ENCODE data around the gene KCNAB1.

Gene KCNAB1

GRCh38 chr3:156377266-156377665 lies 256.9 kb downstream of the KCNAB1 start:
- DNase-seq = no peak

GRCh38 chr3:156377718-156378117 lies 257.3 kb downstream of the KCNAB1 start:
- no peak for DNase-seq

DNA sequence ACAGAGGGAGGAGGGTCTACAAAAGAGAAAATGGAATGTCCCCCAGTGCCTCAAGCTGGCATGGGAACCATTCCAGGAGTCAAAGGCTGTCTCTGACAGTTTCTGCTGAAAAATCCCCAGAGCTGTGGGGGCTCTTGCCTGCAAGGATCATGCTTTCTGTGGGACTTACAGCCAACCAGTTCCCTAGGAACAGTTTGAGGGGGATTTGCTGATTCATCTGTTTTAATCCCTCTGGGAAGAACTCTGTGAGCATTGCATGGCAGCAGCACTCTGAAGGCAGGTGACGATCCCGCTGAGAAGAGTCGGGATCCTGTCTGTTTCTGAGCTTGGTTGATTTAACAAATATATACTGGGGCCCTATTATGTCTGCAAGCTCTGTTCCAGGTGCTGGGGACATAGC lies 258.5 kb downstream of the KCNAB1 start:
- DNase-seq = no peak

DNA sequence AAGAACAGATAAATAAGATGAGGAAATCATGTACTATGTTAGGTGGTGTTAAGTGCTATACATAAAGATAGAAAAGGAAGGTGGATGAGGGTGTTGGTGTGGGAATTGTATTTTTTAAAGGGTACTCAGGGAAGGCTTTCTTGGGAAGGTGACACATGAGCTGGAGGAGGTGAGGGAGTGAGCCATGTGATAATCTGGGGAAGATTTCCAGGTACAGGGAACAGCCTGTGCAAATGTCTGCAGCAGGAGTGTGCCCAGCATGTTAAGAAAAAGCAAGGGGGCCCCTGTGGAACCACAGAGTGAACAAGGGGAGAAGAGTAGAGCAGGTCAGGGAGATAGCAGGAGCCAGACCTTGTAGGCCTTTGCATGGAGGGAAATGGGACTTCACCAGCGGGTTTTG lies 258.9 kb downstream of the KCNAB1 start:
- no peak for DNase-seq

DNA sequence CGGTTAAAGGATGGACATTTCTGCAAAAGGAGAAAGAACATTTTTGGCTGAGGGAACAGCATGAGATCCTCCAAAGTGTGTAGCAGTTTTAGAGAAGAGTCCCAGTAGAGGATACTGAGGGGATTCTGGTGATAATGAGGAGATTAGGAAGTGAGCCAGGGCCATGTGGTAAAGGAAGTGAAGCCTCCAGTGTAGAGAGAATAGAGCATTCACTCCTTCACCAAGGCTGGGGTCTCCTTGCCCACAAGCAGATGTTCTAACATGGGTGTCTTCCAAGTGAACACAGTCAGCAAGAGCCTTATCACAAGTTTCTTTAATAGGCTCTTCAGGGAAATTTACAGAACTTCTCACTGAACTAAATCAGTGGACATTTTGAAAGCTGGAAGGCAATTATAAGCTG lies 260.9 kb downstream of the KCNAB1 start:
- no peak for DNase-seq

DNA sequence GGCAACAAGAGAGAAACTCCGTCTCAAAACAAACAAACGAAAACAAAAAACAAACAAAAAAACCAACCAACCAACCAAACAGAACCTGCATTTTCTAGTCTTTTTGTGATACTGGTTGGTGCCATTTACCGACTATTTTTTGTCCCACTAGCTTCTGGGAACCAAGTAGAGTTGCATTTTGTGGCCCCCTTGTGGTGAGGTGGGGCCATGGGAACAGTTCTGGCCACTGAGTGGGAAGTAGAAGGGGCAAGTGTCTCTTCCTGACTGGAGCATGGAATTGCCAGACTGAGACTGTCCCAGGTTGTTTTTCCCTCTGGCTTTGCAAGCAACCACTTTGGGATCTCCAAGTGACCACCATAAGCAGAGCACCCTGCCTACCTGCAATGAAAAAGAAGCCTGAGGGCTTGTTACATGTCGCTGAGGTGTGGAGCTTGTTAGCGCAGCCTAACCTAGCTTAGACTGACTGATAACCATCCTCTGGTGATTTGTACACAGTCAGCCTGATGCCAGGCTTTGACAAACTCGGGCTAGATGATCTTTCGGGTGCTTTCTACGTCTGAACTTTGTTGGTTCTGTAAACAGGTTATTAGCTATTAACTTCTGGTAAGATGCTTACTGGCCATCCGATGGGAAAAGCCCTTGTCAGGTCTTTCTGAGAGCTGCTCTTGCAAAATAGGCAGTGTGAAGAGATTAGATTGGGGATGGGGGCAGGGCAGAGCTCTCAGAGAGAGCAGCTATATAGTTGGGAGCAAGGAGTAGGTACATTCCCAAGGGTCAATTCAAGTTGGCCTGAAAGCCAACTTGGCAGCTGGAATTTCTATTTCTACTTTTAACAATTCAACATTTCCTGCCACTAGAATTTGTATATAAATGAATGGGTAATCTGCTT lies 262.3 kb downstream of the KCNAB1 start:
- DNase-seq = no peak

GRCh38 chr3:156383441-156384025 lies 263.2 kb downstream of the KCNAB1 start:
- DNase-seq = no peak

DNA sequence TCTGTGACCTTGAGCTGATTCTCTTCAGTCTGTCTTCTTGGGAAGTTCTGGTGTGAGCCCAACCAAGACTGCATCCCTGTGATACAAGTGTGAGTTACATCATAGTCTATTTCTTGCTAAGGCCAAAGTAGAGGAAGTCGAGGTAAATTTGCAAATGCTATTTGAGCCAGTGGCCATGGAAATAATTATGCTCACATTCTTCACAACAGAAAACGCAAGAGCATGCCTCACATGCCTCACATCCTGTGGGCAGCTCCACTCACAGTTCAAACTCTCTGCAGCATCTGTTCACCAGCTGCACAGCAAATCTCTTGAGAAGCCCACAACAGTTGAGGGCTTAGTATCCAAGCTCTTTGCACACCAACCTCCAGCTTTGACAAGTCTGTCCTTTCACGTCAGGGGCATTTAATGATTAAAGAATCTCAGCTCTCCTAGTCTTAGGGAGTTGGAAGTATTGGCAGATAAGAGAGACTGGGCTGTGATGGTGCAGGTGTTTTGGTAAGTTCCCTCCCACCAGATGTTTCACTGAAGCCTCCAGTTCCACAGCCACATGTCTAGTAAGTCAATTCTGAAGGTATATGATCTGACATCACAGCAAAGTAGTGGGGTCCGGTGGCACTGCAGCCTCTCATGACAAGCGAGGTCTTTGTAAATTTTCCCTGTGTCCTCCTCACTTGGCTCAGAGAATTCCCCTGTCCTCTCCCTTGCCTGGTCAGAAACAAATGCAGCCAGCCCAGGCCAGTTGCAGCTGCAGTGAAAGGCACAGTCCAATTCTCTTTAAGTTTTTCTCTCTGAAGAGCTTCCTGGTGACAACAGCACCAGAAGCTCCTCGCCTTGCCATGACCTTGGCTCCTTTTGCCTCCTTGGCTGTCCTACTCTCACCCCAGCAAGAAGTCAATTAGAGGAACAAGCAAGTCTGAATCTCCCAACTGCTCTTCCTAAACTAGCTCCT lies 268.4 kb downstream of the KCNAB1 start:
- DNase-seq = no peak

GRCh38 chr3:156389449-156389950 lies 269.1 kb downstream of the KCNAB1 start:
- DNase-seq = peak in 1 of 2 donors; percentile 15

DNA sequence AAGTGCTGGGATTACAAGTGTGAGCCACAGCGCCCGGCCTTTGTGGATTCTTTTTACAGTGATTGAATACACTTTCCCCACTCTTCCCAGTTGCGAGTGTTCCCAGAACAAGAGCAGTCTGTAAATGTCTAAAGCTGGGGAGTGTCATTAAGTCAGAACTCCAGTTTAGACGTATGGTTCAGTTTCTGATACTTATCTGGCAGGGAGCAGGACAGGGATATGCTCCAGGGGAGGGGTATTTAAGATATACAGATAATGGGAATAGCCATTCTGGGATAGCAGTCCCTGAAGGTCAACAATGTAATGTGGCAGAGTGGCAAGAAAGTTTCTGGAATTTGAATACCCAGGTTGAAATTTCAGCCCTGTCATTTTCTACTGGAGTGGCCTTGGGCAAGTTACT lies 270.5 kb downstream of the KCNAB1 start:
- no peak for DNase-seq

DNA sequence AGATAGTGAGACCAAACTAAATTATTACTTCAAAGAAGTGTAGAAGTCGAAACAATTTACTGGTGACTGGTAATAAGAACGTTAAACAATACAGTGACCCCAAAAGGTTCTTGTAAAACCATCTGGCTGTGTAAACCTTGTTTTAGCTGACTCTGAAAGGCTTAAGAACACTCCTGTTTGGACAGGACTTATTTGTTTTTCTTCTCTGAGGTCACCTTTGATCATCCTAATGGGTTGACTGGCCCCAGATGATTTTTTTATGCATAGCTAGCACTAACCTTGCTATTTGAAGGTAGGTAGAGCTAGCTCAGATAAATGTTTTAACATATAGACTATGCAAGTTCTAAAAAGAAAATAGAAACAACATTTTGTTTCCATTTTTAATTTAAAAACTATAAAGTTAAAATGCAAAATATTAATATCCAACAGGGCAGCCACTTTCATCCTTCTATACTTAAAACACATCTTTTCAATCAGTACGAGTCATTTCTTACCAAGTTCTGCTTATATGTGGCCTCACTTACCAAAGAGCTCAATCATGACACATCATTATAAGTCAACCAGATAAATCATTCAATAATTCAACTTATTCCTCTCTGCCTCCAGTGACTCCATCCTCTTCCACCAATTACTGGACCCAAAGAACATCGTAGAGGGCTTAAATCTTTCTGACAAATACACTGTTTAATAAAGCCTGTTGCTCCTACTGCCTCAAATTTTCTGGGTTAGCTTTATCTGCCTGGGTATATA lies 275.8 kb downstream of the KCNAB1 start:
- no peak for DNase-seq

DNA sequence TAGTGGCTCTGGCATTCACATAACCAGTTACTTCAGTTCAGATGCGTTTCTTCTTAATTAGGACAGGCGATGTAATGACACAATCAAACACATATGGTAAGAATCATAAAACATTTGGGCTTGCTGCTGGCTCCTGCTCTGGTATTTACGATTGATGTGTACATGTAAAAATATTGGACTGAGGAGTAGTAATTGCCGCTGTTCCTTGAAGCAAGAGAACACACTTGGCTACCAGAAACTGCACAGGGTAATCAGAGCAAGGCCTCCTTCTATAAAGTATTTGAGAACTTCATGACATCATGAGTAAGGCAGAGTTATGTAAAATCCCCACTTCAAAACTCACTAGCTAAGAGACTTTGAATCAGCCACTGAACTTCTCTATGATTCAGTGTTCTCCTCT lies 276.5 kb downstream of the KCNAB1 start:
- DNase-seq = no peak

DNA sequence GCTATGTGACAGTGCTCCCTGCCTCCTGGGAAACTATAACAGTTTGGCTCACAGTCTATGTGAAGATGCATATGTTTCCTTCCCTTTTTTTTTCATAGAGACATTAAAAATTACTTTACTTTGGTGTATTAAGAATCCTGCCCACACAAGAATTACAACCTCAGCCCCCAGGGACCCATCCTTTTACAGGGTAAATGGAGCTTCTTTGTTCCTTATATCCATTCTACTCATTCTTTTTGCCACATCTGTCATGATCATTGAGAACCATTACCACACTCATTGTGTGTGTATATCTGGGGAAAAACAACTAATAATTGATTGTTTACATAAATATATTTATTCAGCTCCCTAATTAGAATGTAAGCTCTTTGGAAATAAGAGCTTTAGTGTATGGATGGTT lies 277.2 kb downstream of the KCNAB1 start:
- no peak for DNase-seq

DNA sequence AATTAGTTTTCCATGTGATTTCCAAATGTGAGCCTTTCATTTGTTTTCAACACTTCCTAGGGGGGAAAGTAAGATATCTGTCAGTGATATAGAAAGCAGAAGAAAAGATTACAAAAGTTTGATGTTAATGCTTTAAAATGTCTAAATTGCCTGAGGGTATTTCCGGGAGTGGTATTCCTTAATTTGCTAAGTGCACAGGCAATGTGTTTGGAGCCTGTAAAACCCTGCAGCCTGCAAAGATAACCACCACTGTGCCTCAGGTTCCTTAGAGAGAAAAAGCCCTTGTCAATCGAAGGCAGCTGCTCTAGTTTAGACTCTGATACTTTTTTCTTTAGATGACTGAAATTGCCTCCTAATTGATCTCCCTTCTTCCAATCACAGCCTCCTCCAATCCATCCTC lies 279.7 kb downstream of the KCNAB1 start:
- DNase-seq = no peak

DNA sequence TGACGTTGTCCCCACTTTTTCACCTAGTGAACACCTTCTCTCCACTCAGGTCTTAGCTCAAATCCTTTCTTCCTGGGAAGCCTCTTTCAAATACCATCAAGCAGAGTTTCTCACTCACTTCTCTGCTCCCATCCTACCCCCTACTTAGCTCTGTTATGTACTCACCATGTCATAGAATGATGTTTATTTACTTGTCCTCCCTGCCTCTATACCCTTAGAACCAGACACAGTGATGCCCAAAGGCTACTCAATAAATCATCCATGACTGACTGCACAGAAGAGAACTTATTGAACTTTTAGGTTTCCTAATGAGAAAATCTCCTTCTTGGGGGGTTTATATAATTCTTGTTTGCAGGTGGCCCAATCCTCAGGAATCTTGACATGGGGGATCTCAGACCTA lies 280.4 kb downstream of the KCNAB1 start:
- no peak for DNase-seq

GRCh38 chr3:156404217-156404616 lies 283.8 kb downstream of the KCNAB1 start:
- peak; percentile 9 to 65 for DNase-seq

GRCh38 chr3:156406393-156406792 lies 286.0 kb downstream of the KCNAB1 start:
- no peak for DNase-seq

GRCh38 chr3:156407617-156408225 lies 287.3 kb downstream of the KCNAB1 start:
- DNase-seq = no peak

DNA sequence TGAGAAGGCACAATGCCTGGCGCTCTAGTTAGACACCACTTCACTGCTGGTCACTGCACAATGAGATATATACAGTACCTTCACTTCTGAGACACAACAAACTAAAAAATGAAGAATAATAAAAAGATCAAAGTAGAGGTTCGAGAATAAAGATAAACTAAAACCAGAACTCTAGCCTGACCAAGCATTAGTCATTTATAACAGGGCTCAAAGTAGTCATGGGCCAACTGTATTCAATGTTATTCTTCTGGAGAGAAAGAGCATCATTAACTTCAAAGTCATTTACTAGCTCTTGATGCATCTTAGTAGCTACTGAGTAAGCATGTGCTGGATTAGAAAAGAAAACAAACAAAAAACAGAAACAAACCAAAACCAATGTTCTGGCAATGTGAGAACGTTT lies 289.3 kb downstream of the KCNAB1 start:
- DNase-seq = no peak

DNA sequence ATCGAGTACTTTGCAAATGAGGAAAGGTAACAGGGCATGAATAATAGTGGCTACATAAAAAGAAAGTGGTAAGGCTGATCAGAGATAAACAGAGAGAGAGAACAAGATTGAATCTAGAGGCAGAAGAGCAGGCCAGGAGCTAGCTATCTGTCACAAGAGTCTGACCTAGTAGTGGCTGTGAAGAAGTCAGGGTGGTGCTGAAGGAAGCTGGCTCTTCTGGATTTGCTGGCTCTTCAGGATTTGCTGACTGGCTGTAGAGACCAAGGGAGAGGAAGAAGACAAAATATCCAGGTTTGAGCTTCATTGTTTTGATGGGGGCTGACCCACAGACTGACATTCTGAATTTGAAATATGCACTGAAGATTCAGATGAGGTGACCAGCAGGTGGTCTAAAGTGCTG lies 292.2 kb downstream of the KCNAB1 start:
- no peak for DNase-seq

- DNase-seq = no peak
These were observed 293.0 kb downstream of the KCNAB1 start for GRCh38 chr3:156413293-156413892.

Measured in hippocampal formation (tissue), 2 donors.